HAP-1 (cell line): ENCODE measurements around the gene STT3B.
A peak's percentile ranks its signal among the peaks of the same experiment; 100 is the strongest.

ENCODE experiments used
- DNase-seq, 2 experiments: peaks; one replicate each; pipeline ENCODE4 v3.0.0-alpha.2; 2016 to 2020; ENCODE audit warnings: low spot score in 2 of 2
- H3K27me3 ChIP-seq: fragments of 250-450 bp; sonication (Bioruptor Pico); 2 replicates; pipeline ENCODE4 v1.5.1; 2020; ENCODE audit warnings: low read depth, mild to moderate bottlenecking, moderate library complexity
- H3K36me3 ChIP-seq: fragments of 250-450 bp; sonication (Bioruptor Pico); replicated peaks from 2 replicates; pipeline ENCODE4 v1.5.1; 2020; ENCODE audit warnings: mild to moderate bottlenecking
- H3K4me1 ChIP-seq: fragments of 250-450 bp; sonication (Bioruptor Pico); 2 replicates; pipeline ENCODE4 v1.5.1; 2020; ENCODE audit warnings: mild to moderate bottlenecking
- H3K4me3 ChIP-seq: fragments of 250-450 bp; sonication (Bioruptor Pico); 2 replicates; pipeline ENCODE4 v1.5.1; 2020; ENCODE audit warnings: mild to moderate bottlenecking, moderate library complexity
- H3K9me3 ChIP-seq: fragments of 250-450 bp; sonication (Bioruptor Pico); 2 replicates; pipeline ENCODE4 v1.5.1; 2020; ENCODE audit warnings: mild to moderate bottlenecking, moderate library complexity
- in situ Hi-C: fragments of 300-500 bp; cut with MboI; formaldehyde crosslinking; loops from 3 replicates; pipeline ENCODE4 v1.14.3; 2020; ENCODE audit warnings: low sequenced_read_pairs, inconsistent platforms, mixed read lengths

STT3B gene

DNA sequence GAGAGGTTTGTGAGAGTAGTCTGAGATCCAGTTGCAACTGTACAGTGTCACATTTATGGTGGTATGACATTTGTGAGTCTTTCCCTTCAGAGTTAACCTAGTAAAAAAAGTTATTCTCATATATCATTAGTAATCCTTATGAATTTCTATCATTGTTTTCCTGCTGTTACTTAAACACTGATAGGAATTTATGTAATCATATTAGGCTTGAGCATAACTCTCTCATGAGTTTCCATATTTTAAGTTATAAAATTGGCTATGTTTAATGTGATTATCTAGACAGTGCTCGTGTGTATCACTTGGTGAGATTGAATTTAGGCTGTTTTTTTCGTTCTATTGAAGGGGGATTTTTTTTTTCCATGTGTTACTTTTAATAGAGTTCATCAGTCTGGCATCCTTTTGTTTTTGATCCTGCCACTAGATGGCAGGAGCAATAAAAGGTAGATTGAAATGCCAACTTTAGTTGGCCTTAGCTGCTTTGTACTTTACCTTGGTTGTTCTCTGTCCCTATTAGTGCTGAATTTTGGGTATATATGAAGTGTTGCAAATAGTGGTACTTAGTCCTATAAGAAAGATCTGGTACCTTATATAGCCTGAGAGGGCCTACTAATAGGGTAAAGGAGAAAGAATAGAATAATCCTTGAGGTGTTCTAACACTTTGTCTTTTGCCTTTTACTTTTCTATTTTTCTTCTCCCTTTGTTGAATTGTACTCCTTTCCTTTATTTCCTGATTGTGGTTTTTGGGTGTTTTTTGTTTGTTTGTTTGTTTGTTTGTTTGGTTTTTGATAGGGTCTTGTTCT, 17.9 kb downstream of the STT3B start:
- no peak for DNase-seq
- no peaks in the 10 kb centered on the region for H3K27me3 ChIP-seq
- peaks cover 4% of the 10 kb centered on the region; the same call in 1 of the 2 replicates for H3K4me1 ChIP-seq
- no peak overlapping the region for H3K4me3 ChIP-seq
- 0 out of 2 replicates have a peak, but pooled peaks cover 4% of the 10 kb centered on the region for H3K36me3 ChIP-seq
- H3K9me3 ChIP-seq = no peaks in the 10 kb centered on the region
- in situ Hi-C loops = no loop called here

DNA sequence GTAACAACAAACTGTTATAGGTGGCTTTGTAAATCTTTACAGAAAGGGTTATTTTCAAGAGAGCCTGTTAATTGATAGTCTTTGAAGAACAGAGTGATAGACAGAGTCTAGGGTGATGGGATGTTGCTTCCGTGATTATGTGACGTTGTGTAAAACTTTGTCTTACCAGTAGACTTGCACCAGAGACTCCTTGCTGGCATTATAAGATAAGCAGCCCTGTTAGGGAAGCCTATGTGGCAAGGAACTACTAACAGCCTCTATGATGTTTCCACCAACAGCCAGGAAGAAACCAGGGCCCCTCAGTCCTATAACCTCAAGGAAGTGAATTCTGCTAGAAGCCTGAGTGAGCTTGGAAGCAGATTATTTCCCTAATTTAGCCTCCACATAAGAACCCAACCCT, 18.9 kb downstream of the STT3B start:
- Histone ChIP-seq H3K9me3 (no peaks in the 10 kb centered on the region), H3K27me3 (no peaks in the 10 kb centered on the region), H3K4me1 (no peaks in the 10 kb centered on the region), H3K4me3 (no peak overlapping the region), H3K36me3 (0 out of 2 replicates have a peak, but pooled peaks cover 4% of the 10 kb centered on the region)
- in situ Hi-C loops = no loop called here
- no peak for DNase-seq

DNA sequence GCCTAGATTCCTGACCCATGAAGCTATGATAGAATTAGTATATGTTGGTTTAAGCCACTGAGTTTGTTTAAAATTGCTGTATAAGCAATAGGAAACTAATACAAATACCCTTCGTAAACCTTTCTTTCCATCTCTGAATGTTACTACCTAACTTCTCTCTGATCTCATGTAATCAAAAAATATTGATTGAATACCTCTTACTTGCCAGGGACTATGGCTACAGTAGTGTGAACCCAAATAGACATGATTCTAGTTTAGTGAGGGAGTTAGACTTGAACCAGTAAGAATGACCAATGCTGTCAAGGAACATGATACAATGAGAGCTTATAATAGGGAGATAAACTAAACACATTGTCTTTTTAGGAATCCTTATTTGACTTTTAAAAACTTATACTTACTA, 19.4 kb downstream of the STT3B start:
- Histone ChIP-seq H3K9me3 (no peaks in the 10 kb centered on the region), H3K27me3 (no peaks in the 10 kb centered on the region), H3K36me3 (0 out of 2 replicates have a peak, but pooled peaks cover 4% of the 10 kb centered on the region), H3K4me1 (no peaks in the 10 kb centered on the region), H3K4me3 (no peak overlapping the region)
- in situ Hi-C loops = no loop called here
- no peak for DNase-seq

DNA sequence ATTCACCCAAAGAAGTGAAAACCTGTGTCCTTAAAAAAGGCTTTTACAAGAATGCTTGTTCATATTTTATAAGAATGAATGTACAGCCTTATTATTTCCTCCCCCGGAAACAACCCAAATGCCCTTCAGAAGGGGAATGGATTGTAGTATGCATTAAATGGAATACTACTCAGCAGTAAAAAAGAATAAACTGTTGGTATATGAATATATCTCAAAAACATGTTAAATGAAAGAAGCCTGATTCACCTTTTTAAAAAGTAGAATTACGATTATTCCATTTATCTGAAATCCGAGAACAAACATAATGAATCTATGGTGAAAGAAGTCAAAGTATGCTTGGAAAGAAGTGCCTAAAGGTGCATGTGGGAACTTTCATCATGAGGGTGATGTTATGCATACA, 20.5 kb downstream of the STT3B start:
- 0 out of 2 replicates have a peak, but pooled peaks cover 4% of the 10 kb centered on the region for H3K36me3 ChIP-seq
- H3K4me3 ChIP-seq = no peak overlapping the region
- no peak for DNase-seq
- H3K27me3 ChIP-seq = no peaks in the 10 kb centered on the region
- no peaks in the 10 kb centered on the region for H3K4me1 ChIP-seq
- no peaks in the 10 kb centered on the region for H3K9me3 ChIP-seq
- in situ Hi-C loops = no loop called here

DNA sequence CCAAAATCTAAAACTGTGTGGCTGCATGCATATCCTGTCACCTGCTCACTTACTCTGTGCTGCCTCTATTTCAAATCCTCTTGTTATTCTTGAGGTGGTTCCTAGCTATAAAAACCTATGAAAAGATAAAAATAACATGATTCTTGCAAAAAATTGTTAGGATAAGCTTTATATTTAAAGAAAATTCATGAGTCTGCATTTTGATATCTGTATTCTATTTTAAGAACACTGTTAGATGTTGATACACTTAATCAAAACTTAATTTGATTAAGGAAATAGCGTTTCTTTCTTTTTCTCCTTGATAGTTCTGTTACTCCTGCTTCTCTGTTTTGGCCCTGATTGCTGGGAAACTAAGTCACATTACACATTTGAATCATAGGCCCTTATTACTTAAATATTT, 22.5 kb downstream of the STT3B start:
- Histone ChIP-seq H3K4me3 (no peak overlapping the region), H3K36me3 (0 out of 2 replicates have a peak, but pooled peaks cover 4% of the 10 kb centered on the region), H3K27me3 (no peaks in the 10 kb centered on the region), H3K9me3 (no peaks in the 10 kb centered on the region), H3K4me1 (no peaks in the 10 kb centered on the region)
- DNase-seq = no peak
- in situ Hi-C loops = no loop called here

DNA sequence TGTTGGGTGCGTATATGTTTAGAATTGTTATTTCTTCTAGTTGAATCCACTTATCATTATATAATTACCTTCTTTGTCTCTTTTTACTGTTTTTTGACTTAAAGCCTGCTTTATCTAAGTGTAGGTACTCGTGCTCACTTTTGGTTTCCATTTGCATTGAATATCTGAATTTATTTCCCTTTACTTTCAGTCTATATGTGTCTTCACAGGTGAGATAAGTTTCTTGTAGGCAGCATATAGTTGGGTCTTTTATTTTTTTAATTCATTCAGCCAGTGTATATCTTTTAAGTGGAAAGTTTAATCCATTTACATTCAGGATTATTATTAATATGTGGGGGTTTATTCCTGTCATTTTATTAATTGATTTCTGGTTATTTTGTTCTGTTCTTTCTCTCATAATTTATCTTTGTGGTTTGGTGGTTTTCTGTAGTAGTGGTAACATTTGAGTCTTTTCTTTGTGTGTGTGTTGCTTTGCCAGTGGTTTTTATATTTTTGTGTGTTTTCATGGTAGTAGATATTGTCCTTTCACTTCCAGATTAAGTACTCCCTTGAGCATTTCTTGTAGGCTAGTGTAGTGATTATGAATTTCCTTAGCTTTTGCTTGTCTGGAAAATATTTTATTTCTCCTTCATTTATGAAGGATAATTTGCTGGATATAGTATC, 27.3 kb downstream of the STT3B start:
- H3K27me3 ChIP-seq = no peaks in the 10 kb centered on the region
- H3K4me1 ChIP-seq = peaks cover 10% of the 10 kb centered on the region
- H3K4me3 ChIP-seq = no peak overlapping the region
- H3K9me3 ChIP-seq = no peaks in the 10 kb centered on the region
- in situ Hi-C loops = no loop called here
- 0 out of 2 replicates have a peak, but pooled peaks cover 2% of the 10 kb centered on the region for H3K36me3 ChIP-seq
- no peak for DNase-seq

DNA sequence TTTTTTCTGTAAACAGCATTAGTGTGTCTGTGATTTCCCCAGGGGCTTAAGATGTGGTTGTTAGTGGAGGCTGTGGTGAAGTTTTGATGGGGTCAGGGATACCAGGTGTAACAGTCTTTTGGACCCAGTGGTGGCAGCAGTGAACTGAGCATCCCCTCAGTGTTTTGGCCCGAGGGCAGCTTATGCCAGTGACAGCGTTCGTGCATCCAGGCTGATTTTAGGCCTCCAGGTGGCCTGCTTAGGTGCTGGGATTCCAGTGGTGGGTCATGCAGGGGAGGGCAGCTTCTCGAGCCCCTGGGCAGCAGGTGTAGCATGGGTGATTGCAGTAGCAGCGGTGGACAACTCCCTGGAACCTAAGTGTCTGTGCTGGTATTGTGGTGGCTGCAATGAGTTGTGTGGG, 29.2 kb downstream of the STT3B start:
- H3K36me3 ChIP-seq = no peaks in the 10 kb centered on the region
- in situ Hi-C loops = no loop called here
- no peaks in the 10 kb centered on the region for H3K27me3 ChIP-seq
- peaks cover 19% of the 10 kb centered on the region for H3K4me1 ChIP-seq
- H3K4me3 ChIP-seq = no peak overlapping the region
- no peak for DNase-seq
- H3K9me3 ChIP-seq = no peaks in the 10 kb centered on the region

DNA sequence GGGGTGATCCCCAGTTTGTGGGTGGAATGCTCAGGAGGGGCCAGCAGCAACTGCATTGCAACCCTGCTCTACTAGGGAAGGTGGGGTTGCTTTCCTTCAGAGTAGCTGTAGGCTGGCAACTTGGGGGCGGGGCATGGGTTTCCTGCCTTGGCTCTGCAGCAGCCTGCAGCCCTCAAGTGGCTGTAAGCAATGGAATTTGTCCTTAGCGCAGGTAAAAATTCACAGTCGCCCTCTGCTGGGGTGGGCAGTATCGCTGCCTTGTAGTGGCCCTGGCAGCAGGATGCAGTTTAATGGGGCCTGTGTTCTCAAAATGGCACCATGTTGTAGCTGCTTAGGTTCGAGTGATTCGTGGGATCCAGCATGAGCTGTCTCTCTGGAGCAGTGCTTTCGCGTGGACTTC, 29.8 kb downstream of the STT3B start:
- no peaks in the 10 kb centered on the region for H3K36me3 ChIP-seq
- no peaks in the 10 kb centered on the region for H3K9me3 ChIP-seq
- in situ Hi-C loops = no loop called here
- peak in 1 of 2 experiments; percentile 25 for DNase-seq
- H3K27me3 ChIP-seq = no peaks in the 10 kb centered on the region
- H3K4me1 ChIP-seq = peaks cover 19% of the 10 kb centered on the region
- H3K4me3 ChIP-seq = no peak overlapping the region

DNA sequence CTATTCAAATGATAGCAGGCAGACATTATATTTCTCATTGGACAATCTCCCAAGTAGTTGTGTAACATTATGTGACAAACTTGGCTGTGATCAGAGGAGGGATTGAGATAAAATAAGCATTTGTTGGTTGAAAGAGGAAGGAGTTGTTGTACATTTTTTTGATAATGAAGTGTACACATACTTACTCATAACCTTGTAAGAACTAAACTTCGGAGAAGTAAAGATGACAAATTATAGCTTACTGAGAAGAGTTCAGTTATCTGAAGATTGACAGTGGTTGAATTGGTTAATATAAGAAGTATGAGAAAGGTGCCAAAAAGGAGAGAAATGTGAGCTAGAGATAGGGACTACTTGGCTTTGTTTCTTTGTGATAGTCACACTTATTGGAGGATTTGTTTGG, 32.6 kb downstream of the STT3B start:
- no peaks in the 10 kb centered on the region for H3K9me3 ChIP-seq
- no peaks in the 10 kb centered on the region for H3K36me3 ChIP-seq
- H3K4me1 ChIP-seq = peaks cover 19% of the 10 kb centered on the region
- H3K27me3 ChIP-seq = no peaks in the 10 kb centered on the region
- in situ Hi-C loops = no loop called here
- DNase-seq = no peak
- no peak overlapping the region for H3K4me3 ChIP-seq

DNA sequence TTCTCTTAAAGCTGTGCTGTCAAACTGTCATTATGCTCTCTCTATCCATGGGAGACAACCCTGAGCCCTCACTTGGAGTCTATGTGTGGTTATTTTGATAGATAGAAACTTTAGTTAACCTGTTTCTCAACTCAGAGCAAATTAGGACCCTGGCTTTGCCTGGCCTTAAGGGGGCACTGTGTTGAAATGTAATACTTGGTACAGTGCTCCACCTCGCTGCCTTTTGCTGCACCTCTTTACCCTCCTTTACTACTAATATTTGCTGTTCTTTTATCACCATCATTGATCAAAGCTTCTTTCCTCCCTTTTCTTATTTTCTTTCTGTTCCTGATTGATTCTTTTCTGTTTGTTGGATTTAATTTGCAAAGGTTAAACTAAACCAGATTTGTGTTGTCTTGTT, 34.3 kb downstream of the STT3B start:
- Histone ChIP-seq H3K4me1 (peaks cover 19% of the 10 kb centered on the region), H3K27me3 (no peaks in the 10 kb centered on the region), H3K4me3 (no peak overlapping the region), H3K36me3 (no peaks in the 10 kb centered on the region), H3K9me3 (no peaks in the 10 kb centered on the region)
- in situ Hi-C loops = no loop called here
- DNase-seq = peak in 1 of 2 experiments; percentile 35

DNA sequence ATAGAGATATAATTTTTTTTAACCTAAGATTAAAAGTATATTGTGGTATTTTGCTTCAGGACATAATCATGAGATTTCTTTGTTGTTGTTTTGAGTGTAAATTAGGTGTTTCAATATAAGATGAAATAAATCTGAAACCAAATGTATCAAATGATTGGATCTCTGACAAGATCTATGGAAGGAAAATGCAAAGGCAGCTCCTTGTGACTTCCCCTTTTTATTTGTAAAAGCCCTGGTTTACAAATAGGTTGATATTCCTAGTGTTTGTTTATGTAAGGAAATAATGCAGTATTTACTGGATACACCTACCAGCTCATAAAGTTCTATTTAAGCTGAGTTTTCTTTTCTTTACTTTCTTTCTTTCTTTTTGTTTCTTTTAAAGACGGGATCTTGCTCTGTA, 35.9 kb downstream of the STT3B start:
- Histone ChIP-seq H3K4me1 (peaks cover 23% of the 10 kb centered on the region), H3K9me3 (no peaks in the 10 kb centered on the region), H3K4me3 (no peak overlapping the region), H3K36me3 (no peaks in the 10 kb centered on the region), H3K27me3 (no peaks in the 10 kb centered on the region)
- in situ Hi-C loops = no loop called here
- DNase-seq = no peak

DNA sequence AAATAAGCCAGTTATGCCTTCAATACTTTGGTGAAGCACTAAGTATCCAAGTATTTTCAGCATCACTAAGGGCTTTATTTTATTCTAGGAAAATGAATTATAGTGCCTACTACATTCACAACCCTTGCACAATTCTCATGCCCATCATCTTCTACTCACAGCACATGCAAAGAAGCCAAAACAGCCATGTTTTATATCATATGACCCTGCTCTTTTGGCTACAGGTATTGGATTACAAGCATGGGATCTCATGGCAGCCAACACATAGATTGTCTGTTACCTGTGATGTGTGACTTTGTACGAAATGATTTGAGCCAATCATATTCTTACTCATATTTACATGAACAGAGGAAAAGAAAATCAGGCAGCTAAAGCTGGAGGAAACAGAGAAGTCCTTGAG, 38.6 kb downstream of the STT3B start:
- Histone ChIP-seq H3K4me1 (peaks cover 20% of the 10 kb centered on the region), H3K9me3 (no peaks in the 10 kb centered on the region), H3K36me3 (no peaks in the 10 kb centered on the region), H3K27me3 (no peaks in the 10 kb centered on the region), H3K4me3 (no peak overlapping the region)
- DNase-seq = no peak
- in situ Hi-C loops = no loop called here

DNA sequence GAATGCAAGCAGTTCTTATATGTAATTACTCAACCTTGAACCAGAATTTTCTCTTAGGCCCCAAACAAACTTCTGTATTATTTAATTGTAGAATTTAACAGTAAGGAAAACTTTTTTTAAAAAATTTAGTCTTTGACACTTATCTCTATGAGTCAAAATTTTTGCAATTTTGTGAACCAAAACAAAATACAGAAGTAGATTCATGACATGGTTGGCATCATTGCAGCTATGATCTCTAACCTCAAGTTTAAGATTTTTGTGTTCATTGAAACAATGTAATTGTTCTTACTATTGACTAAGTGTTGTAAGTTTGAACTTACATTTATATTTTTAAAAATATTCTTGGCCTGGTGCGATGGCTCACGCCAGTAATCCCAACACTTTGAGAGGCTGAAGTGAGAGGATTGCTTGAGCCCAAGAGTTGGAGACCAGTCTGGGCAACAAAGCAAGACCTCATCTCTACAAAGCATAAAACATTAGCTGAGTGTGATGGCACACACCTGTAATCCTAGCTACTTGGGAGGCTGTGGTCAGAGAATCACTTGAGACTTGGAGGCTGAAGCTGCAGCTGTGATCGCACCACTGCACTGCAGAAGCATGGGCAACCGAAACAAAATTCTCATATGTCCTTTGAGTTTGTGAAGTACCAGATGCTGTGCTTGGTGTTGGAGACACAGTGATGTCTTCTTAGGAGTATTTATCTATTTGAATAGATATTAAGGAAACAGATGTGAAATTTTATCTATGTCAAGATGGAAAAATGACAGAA, 39.7 kb downstream of the STT3B start:
- peaks cover 20% of the 10 kb centered on the region for H3K4me1 ChIP-seq
- no peak overlapping the region for H3K4me3 ChIP-seq
- no peaks in the 10 kb centered on the region for H3K27me3 ChIP-seq
- no peak for DNase-seq
- H3K36me3 ChIP-seq = no peaks in the 10 kb centered on the region
- H3K9me3 ChIP-seq = no peaks in the 10 kb centered on the region
- in situ Hi-C loops = no loop called here
